Measurements from ENCODE around the gene SYK. TPM values are rescaled to one million over a fixed set of nuclear protein-coding genes. Genes with fewer than 3 reads are reported as not detected.

The SYK gene
- total and polyA plus RNA-seq, 2 of the 4 experiments (the other 2 are of a cell fraction) = not detected

DNA sequence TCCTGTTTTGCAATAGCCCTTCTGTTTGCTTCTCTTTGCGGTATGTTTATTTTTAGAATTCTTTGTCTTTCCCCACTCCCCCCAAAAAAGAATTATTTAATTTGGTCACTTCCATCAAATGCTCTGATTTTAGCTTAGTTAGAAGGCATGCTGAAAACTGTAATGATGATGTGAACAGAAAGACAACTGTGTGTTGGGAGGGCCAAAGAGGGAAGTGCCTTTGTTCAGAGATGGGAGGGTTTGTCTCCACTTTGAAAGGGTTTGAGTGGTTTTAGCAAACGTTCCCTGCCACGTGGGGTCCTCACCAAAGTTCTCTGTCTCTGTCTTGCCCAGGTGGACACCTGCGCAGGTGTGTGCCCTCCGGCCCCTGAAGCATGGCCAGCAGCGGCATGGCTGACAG lies 41.9 kb downstream of the SYK start:
- Histone ChIP-seq H3K27me3 (ENCODE audit: control insufficient read depth, insufficient read depth, low read length) (no peaks in the 10 kb centered on the region; the same call in 1 of the 2 replicates), H3K36me3 (ENCODE audit: control insufficient read depth, insufficient read depth, low read length) (no peaks in the 10 kb centered on the region), H2BK15ac (ENCODE audit: low read depth, low read length) (no peak overlapping the region), H3K23ac (ENCODE audit: low read depth, low read length) (no peak overlapping the region), H3K79me1 (ENCODE audit: low read depth in 1 of 2, low read length in 2 of 2) (no peaks in the 10 kb centered on the region), H3K4me2 (ENCODE audit: low read depth, low read length) (no peak overlapping the region), H2BK20ac (ENCODE audit: low read depth, low read length) (no peak overlapping the region), H4K5ac (ENCODE audit: low read depth, low read length) (no peak overlapping the region), H3K27ac (ENCODE audit: insufficient read depth, low read length) (no peak overlapping the region), H3K4me3 (ENCODE audit: insufficient read depth, low read depth, low read length) (no peak overlapping the region), H3K4ac (ENCODE audit: low read depth, low read length) (no peak overlapping the region), H3K56ac (ENCODE audit: extremely low read depth, insufficient read depth, low read length) (no peak overlapping the region), H3K9ac (ENCODE audit: low read depth, low read length) (no peak overlapping the region), H3K14ac (replicated peaks; ENCODE audit: low read depth, low read length) (no peak overlapping the region), H3K18ac (ENCODE audit: low read depth, low read length) (no peak overlapping the region), H4K8ac (ENCODE audit: low read depth in 2 of 2, low read length in 2 of 2) (no peak overlapping the region), H3K9me3 (ENCODE audit: control insufficient read depth, insufficient read depth, low read length) (no peaks in the 10 kb centered on the region), H2AK9ac (replicated peaks; ENCODE audit: low read depth, low read length, poor library complexity) (no peak overlapping the region), H2AK5ac (ENCODE audit: low read depth, low read length) (no peak overlapping the region), H2BK120ac (ENCODE audit: low read depth, low read length) (no peak overlapping the region), H2BK5ac (ENCODE audit: low read depth, low read length, poor library complexity, severe bottlenecking) (no peak overlapping the region), H2AFZ (replicated peaks; ENCODE audit: low read length, poor library complexity) (no peak overlapping the region), H4K91ac (ENCODE audit: insufficient read depth, low read depth, low read length) (no peak overlapping the region), H3K4me1 (ENCODE audit: control insufficient read depth, insufficient read depth, low read length) (no peaks in the 10 kb centered on the region), H4K20me1 (ENCODE audit: insufficient read depth, low read length) (no peaks in the 10 kb centered on the region), H3K9me1 (ENCODE audit: insufficient read depth, low read length) (peaks cover 3% of the 10 kb centered on the region; the same call in 1 of the 2 replicates)
- intact Hi-C loops (cut with micrococcal nuclease) (no loop called here), in situ Hi-C loops (cut with MboI; ENCODE audit: low sequenced_read_pairs) (no loop called here), dilution Hi-C loops (cut with HindIII; ENCODE audit: low sequenced_read_pairs, unreplicated experiment) (no loop called here)
- CTCF ChIA-PET = no interaction called here
- WGBS, 2 experiments (ENCODE audit: extremely low coverage in 2 of 2, insufficient read length in 1 of 2) = 100% methylated on average over 1 of the region's 6 CpGs; no CpG with 5 or more reads in 1 of the 2 experiments
- BruUV-seq (replicated peaks) = no TSS peak
- POLR2A ChIA-PET (ENCODE audit: unreplicated experiment) = no interaction called here
- DNase-seq (no peak), ATAC-seq (ENCODE audit: low read depth) (no peak)
- TF ChIP-seq CHD1 (IDR thresholded peaks at IDR 0.05; ENCODE audit: low read depth, low read length) = no peak
- TF ChIP-seq, protein P1, sequence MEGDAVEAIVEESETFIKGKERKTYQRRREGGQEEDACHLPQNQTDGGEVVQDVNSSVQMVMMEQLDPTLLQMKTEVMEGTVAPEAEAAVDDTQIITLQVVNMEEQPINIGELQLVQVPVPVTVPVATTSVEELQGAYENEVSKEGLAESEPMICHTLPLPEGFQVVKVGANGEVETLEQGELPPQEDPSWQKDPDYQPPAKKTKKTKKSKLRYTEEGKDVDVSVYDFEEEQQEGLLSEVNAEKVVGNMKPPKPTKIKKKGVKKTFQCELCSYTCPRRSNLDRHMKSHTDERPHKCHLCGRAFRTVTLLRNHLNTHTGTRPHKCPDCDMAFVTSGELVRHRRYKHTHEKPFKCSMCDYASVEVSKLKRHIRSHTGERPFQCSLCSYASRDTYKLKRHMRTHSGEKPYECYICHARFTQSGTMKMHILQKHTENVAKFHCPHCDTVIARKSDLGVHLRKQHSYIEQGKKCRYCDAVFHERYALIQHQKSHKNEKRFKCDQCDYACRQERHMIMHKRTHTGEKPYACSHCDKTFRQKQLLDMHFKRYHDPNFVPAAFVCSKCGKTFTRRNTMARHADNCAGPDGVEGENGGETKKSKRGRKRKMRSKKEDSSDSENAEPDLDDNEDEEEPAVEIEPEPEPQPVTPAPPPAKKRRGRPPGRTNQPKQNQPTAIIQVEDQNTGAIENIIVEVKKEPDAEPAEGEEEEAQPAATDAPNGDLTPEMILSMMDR (conservative IDR thresholded peaks at IDR 0.05; ENCODE audit: low read depth, low read length) = no peak
- no peak for TF ChIP-seq SMC3 (IDR thresholded peaks at IDR 0.05; ENCODE audit: low read depth, low read length)
- no peak for TF ChIP-seq BHLHE40 (IDR thresholded peaks at IDR 0.05; ENCODE audit: low read depth, low read length)
- no peak for TF ChIP-seq FOS (IDR thresholded peaks at IDR 0.05; ENCODE audit: low read depth, low read length)
- TF ChIP-seq RCOR1 (IDR thresholded peaks at IDR 0.05; ENCODE audit: insufficient replicate concordance, low read length) = no peak
- no peak for TF ChIP-seq MXI1 (IDR thresholded peaks at IDR 0.05; ENCODE audit: borderline replicate concordance, low read depth, low read length)
- TF ChIP-seq CEBPB (IDR thresholded peaks at IDR 0.05; ENCODE audit: low read depth, low read length) = no peak
- no peak for TF ChIP-seq MAFK (IDR thresholded peaks at IDR 0.05; ENCODE audit: low read depth, low read length)
- no peak for TF ChIP-seq RAD21 (IDR thresholded peaks at IDR 0.05; ENCODE audit: low read length)
- no peak for TF ChIP-seq RFX5 (IDR thresholded peaks at IDR 0.05; ENCODE audit: low read depth, low read length)
- TF ChIP-seq NFE2L2 (IDR thresholded peaks at IDR 0.05; ENCODE audit: low read depth, low read length) = no peak
